DOHH2 (cell line): ENCODE results near the gene HTRA3.

Source experiments
- H3F3A ChIP-seq: fragments of 200-600 bp; sonication (generic), shearing (Covaris generic); 2 replicates; pipeline ENCODE4 v1.6.0; 2016; ENCODE audit warnings: antibody characterized with exemption, mild to moderate bottlenecking; ENCODE audit not compliant: control insufficient read depth, insufficient read depth
- H3K27ac ChIP-seq: fragments of 200-600 bp; sonication (generic); 2 replicates; pipeline ENCODE4 v1.5.1; 2014; ENCODE audit warnings: low read depth, mild to moderate bottlenecking, low read length, moderate library complexity
- H3K27me3 ChIP-seq: fragments of 200-600 bp; sonication (generic); 2 replicates; pipeline ENCODE4 v1.6.1; 2014; ENCODE audit warnings: mild to moderate bottlenecking, low read length, mixed read lengths; ENCODE audit not compliant: control insufficient read depth
- H3K36me3 ChIP-seq: fragments of 200-600 bp; sonication (generic); 2 replicates; pipeline ENCODE4 v1.6.1; 2014; ENCODE audit warnings: mild to moderate bottlenecking, low read length, moderate library complexity, mixed read lengths; ENCODE audit not compliant: control insufficient read depth
- H3K4me1 ChIP-seq: fragments of 200-600 bp; sonication (generic); 2 replicates; pipeline ENCODE4 v1.6.1; 2014; ENCODE audit warnings: mild to moderate bottlenecking, low read length, mixed read lengths; ENCODE audit not compliant: control insufficient read depth
- H3K4me2 ChIP-seq: fragments of 200-600 bp; sonication (generic); 2 replicates; pipeline ENCODE4 v1.6.0; 2014; ENCODE audit warnings: mild to moderate bottlenecking, low read length, moderate library complexity
- H3K4me3 ChIP-seq: fragments of 200-600 bp; sonication (generic); 2 replicates; pipeline ENCODE4 v1.5.1; 2014; ENCODE audit warnings: mild to moderate bottlenecking, low read length, mixed read lengths
- H3K79me2 ChIP-seq: fragments of 200-600 bp; sonication (generic); 2 replicates; pipeline ENCODE4 v1.6.1; 2014; ENCODE audit warnings: mild to moderate bottlenecking, low read length, mixed read lengths; ENCODE audit not compliant: control insufficient read depth
- H3K9me2 ChIP-seq: fragments of 200-600 bp; sonication (generic); replicated peaks from 2 replicates; pipeline ENCODE4 v1.6.1; 2014; ENCODE audit warnings: mild to moderate bottlenecking, low read length, mixed read lengths; ENCODE audit not compliant: control insufficient read depth
- H3K9me3 ChIP-seq: fragments of 200-600 bp; sonication (generic); 2 replicates; pipeline ENCODE4 v1.6.1; 2014; ENCODE audit warnings: antibody characterized with exemption, low read length, mixed read lengths; ENCODE audit not compliant: control insufficient read depth, insufficient read depth
- H4K20me1 ChIP-seq: fragments of 200-600 bp; sonication (generic); 2 replicates; pipeline ENCODE4 v1.6.0; 2014; ENCODE audit warnings: low read depth, mild to moderate bottlenecking, antibody characterized with exemption, low read length, moderate library complexity; ENCODE audit not compliant: control insufficient read depth, insufficient read depth
- EZH2phosphoT487 ChIP-seq: fragments of 200-600 bp; sonication (generic); IDR thresholded peaks from 2 replicates; pipeline ENCODE4 v1.6.1; 2017; ENCODE audit warnings: borderline replicate concordance, mild to moderate bottlenecking, antibody characterized with exemption, low read length, moderate library complexity, mixed read lengths
- TF ChIP-seq, protein P1 (sequence below): fragments of 200-600 bp; sonication (generic); IDR thresholded peaks from one replicate; pipeline ENCODE4 v1.5.1; 2014; ENCODE audit warnings: antibody characterized with exemption, mild to moderate bottlenecking, low read depth, low read length; ENCODE audit not compliant: poor library complexity, severe bottlenecking

Gene HTRA3

DNA sequence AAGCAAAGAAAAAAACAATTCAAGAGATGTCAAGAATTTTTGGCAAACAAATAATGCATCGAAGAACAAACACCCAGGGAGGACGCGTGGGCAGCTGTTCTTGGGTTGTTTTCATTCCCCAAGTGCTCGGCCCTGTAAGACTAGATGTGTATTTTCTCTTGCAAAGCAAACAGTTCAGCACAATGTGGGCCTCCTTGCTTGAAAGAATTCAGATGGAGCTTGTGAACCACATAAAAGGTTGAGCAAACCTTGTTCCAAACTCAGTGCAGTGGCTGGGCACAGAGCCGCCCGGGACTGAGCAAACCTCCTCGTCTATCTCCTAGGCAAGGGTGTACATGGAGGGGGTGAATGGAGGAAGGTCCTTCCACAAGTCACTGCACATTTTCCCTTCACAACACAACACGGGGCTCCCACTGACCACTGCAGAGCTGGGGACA is 82.4 kb downstream of the HTRA3 start:
- H3K27me3 ChIP-seq = peaks cover 9% of the 10 kb centered on the region; the same call in 1 of the 2 replicates
- H3F3A ChIP-seq = no peaks in the 10 kb centered on the region
- H3K4me3 ChIP-seq = no peak overlapping the region
- no peaks in the 10 kb centered on the region for H3K9me2 ChIP-seq
- no peaks in the 10 kb centered on the region for H3K9me3 ChIP-seq
- H3K36me3 ChIP-seq = no peaks in the 10 kb centered on the region
- H3K79me2 ChIP-seq = no peaks in the 10 kb centered on the region
- no peaks in the 10 kb centered on the region for H4K20me1 ChIP-seq
- H3K4me2 ChIP-seq = no peak overlapping the region
- no peak overlapping the region for H3K27ac ChIP-seq
- peaks cover 7% of the 10 kb centered on the region for H3K4me1 ChIP-seq
- TF ChIP-seq, protein P1, sequence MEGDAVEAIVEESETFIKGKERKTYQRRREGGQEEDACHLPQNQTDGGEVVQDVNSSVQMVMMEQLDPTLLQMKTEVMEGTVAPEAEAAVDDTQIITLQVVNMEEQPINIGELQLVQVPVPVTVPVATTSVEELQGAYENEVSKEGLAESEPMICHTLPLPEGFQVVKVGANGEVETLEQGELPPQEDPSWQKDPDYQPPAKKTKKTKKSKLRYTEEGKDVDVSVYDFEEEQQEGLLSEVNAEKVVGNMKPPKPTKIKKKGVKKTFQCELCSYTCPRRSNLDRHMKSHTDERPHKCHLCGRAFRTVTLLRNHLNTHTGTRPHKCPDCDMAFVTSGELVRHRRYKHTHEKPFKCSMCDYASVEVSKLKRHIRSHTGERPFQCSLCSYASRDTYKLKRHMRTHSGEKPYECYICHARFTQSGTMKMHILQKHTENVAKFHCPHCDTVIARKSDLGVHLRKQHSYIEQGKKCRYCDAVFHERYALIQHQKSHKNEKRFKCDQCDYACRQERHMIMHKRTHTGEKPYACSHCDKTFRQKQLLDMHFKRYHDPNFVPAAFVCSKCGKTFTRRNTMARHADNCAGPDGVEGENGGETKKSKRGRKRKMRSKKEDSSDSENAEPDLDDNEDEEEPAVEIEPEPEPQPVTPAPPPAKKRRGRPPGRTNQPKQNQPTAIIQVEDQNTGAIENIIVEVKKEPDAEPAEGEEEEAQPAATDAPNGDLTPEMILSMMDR = no peak
- TF ChIP-seq EZH2phosphoT487 = no peak

GRCh38 chr4:8352368-8353157 is 83.0 kb downstream of the HTRA3 start:
- Histone ChIP-seq H4K20me1 (no peaks in the 10 kb centered on the region), H3K27ac (no peak overlapping the region), H3K27me3 (peaks cover 9% of the 10 kb centered on the region; the same call in 1 of the 2 replicates), H3K4me1 (peaks cover 7% of the 10 kb centered on the region), H3K4me3 (no peak overlapping the region), H3F3A (no peaks in the 10 kb centered on the region), H3K9me2 (no peaks in the 10 kb centered on the region), H3K36me3 (no peaks in the 10 kb centered on the region), H3K9me3 (no peaks in the 10 kb centered on the region), H3K4me2 (no peak overlapping the region), H3K79me2 (no peaks in the 10 kb centered on the region)
- TF ChIP-seq, protein P1 = no peak
- TF ChIP-seq EZH2phosphoT487 = no peak

DNA sequence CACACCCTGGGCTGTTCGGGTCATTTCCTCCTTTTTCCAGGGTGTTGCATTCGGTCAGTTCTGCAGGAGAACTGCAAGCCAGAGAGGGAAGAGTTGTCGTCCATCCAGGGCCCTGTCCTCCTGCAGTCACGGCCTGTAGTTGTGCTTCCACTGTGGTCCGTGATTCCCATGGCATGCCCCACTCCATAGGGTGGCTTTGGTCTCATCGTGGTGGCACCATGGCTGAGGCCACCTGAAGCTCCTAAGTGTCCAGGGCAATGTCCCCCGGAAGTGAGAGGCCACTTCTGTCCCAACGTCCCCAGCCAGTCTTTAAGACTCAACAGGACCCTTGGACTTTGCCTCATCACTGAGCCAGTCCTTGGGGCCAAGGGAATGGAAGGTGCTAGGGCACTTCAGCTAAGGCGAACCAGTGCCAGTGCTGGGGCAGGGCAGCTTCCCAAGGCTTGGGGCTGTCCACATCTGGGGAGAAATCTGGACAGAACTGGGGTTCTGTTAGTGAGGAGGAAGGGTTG is 83.7 kb downstream of the HTRA3 start:
- no peaks in the 10 kb centered on the region for H3K9me2 ChIP-seq
- no peaks in the 10 kb centered on the region for H3K79me2 ChIP-seq
- peaks cover 9% of the 10 kb centered on the region; the same call in 1 of the 2 replicates for H3K27me3 ChIP-seq
- no peak for TF ChIP-seq EZH2phosphoT487
- TF ChIP-seq, protein P1 = no peak
- H3K4me1 ChIP-seq = peaks cover 1% of the 10 kb centered on the region
- no peaks in the 10 kb centered on the region for H3K36me3 ChIP-seq
- H3K4me3 ChIP-seq = no peak overlapping the region
- no peaks in the 10 kb centered on the region for H4K20me1 ChIP-seq
- no peak overlapping the region for H3K4me2 ChIP-seq
- no peaks in the 10 kb centered on the region for H3K9me3 ChIP-seq
- H3F3A ChIP-seq = no peaks in the 10 kb centered on the region
- no peak overlapping the region for H3K27ac ChIP-seq
